HCT116 (cell line): ENCODE measurements around the gene PAPPA2. TPM values are rescaled to one million over a fixed set of nuclear protein-coding genes. Genes with fewer than 3 reads are reported as not detected.

Experiments used
- ATAC-seq: fragments of 200-7000 bp; cut with Tn5 transposase; 2 replicates; pipeline ENCODE4 v1.9.1; 2020; ENCODE audit warnings: mild to moderate bottlenecking, moderate library complexity
- BruUV-seq: library from RNA; stranded (reverse); fragments of 400-500 nt; replicated peaks from 2 replicates; lab custom pipeline; 2021; lab: Mats Ljungman, UMichigan
- CTCF ChIA-PET: fragments of 300-600 bp; sonication (Branson Sonifier 250); formaldehyde crosslinking; loops from one replicate; lab custom pipeline; 2021; ENCODE audit warnings: antibody characterized with exemption; lab: Charles Lee
- POLR2A ChIA-PET: fragments of 300-600, 350-600 bp; sonication (Branson Sonifier 250); formaldehyde crosslinking; loops from one replicate; lab custom pipeline; 2021; ENCODE audit warnings: antibody characterized with exemption; lab: Charles Lee
- RAD21 ChIA-PET, 2 experiments: fragments of 300-600 bp; sonication (Branson Sonifier 250); formaldehyde crosslinking; loops; one replicate each; lab custom pipeline; 2023; ENCODE audit warnings: low total read pairs in 2 of 2; ENCODE audit not compliant: uncharacterized antibody in 2 of 2, unreplicated experiment in 2 of 2, low non-redundant PET in 1 of 2; lab: Charles Lee
- DNase-seq: peaks from one replicate; pipeline ENCODE4 v3.0.0-alpha.2; 2010; ENCODE audit warnings: low read depth, low spot score
- H2AFZ ChIP-seq: fragments of 200-600 bp; shearing (Covaris generic), sonication (generic); 2 replicates; pipeline ENCODE4 v1.6.1; 2017; ENCODE audit warnings: low read depth, mixed run types, mixed read lengths, antibody characterized with exemption, low read length; ENCODE audit not compliant: poor library complexity, severe bottlenecking
- H3K27ac ChIP-seq: 2 replicates; pipeline ENCODE4 v1.5.1; 2012; ENCODE audit warnings: low read depth, low read length
- H3K27me3 ChIP-seq: fragments of 200-600 bp; sonication (generic); 2 replicates; pipeline ENCODE4 v1.6.1; 2016; ENCODE audit warnings: mixed run types, low read length, mixed read lengths; ENCODE audit not compliant: insufficient read depth
- H3K36me3 ChIP-seq, 2 experiments: fragments of 200-500 bp in 1 of 2; fragments of 200-600 bp in 1 of 2; sonication (Bioruptor generic) in 1 of 2; sonication (generic) in 1 of 2; 2 replicates each; pipeline versions ENCODE4 v1.5.1 to v1.6.1; 2014 to 2016; ENCODE audit warnings: low read length in 2 of 2, inconsistent platforms in 1 of 2, mixed read lengths in 1 of 2, mixed run types in 1 of 2; ENCODE audit not compliant: insufficient read depth in 2 of 2, control insufficient read depth in 1 of 2
- H3K4me1 ChIP-seq, 2 experiments: fragments of 200-600 bp in 1 of 2; sonication (generic) in 1 of 2; 2 replicates each; pipeline versions ENCODE4 v1.5.1 to v1.6.1; 2012 to 2017; ENCODE audit warnings: low read length in 2 of 2, inconsistent platforms in 1 of 2, mild to moderate bottlenecking in 1 of 2, mixed read lengths in 1 of 2, mixed run types in 1 of 2, moderate library complexity in 1 of 2; ENCODE audit not compliant: insufficient read depth in 2 of 2, control insufficient read depth in 1 of 2
- H3K4me2 ChIP-seq: fragments of 200-600 bp; sonication (generic); 2 replicates; pipeline ENCODE4 v1.6.1; 2017; ENCODE audit warnings: mixed run types, low read length, mixed read lengths
- H3K4me3 ChIP-seq, 2 experiments: fragments of 200-600 bp in 1 of 2; sonication (generic) in 1 of 2; replicated peaks in 1 of 2; 2 replicates each; pipeline ENCODE4 v1.5.1; 2011 to 2016; ENCODE audit warnings: low read length in 2 of 2, control low read depth in 1 of 2, low read depth in 1 of 2, mild to moderate bottlenecking in 1 of 2, mixed read lengths in 1 of 2, mixed run types in 1 of 2
- H3K79me2 ChIP-seq: fragments of 200-600 bp; sonication (generic); 2 replicates; pipeline ENCODE4 v1.6.1; 2017; ENCODE audit warnings: mild to moderate bottlenecking, mixed run types, low read length, moderate library complexity, mixed read lengths; ENCODE audit not compliant: insufficient read depth
- H3K9ac ChIP-seq: fragments of 200-600 bp; sonication (generic); 2 replicates; pipeline ENCODE4 v1.6.1; 2016; ENCODE audit warnings: low read length, mixed read lengths
- H3K9me2 ChIP-seq: fragments of 200-600 bp; sonication (generic), shearing (Covaris generic); 2 replicates; pipeline ENCODE4 v1.6.1; 2017; ENCODE audit warnings: mixed run types, mild to moderate bottlenecking, moderate library complexity; ENCODE audit not compliant: insufficient read depth
- H3K9me3 ChIP-seq, 2 experiments: fragments of 200-500 bp in 1 of 2; fragments of 200-600 bp in 1 of 2; sonication (Bioruptor generic) in 1 of 2; sonication (generic) in 1 of 2; 2 replicates each; pipeline ENCODE4 v1.6.1; 2014 to 2017; ENCODE audit warnings: low read length in 2 of 2, mixed read lengths in 2 of 2, inconsistent platforms in 1 of 2, low read depth in 1 of 2, mild to moderate bottlenecking in 1 of 2, mixed run types in 1 of 2, moderate library complexity in 1 of 2; ENCODE audit not compliant: control insufficient read depth in 1 of 2, insufficient read depth in 1 of 2
- H4K20me1 ChIP-seq: fragments of 200-600 bp; sonication (generic), shearing (Covaris generic); 2 replicates; pipeline ENCODE4 v1.6.1; 2017; ENCODE audit warnings: mixed run types, mild to moderate bottlenecking, moderate library complexity; ENCODE audit not compliant: insufficient read depth
- CBX3 ChIP-seq: IDR thresholded peaks from 2 replicates; pipeline ENCODE4 v1.6.1; 2012; ENCODE audit warnings: low read depth
- CEBPB ChIP-seq: IDR thresholded peaks from 2 replicates; pipeline ENCODE4 v1.6.1; 2012; ENCODE audit warnings: low read depth
- EGR1 ChIP-seq: IDR thresholded peaks from 2 replicates; pipeline ENCODE4 v1.6.1; 2012; ENCODE audit warnings: low read depth
- ELF1 ChIP-seq: IDR thresholded peaks from 2 replicates; pipeline ENCODE4 v1.6.1; 2012; ENCODE audit warnings: low read depth, borderline replicate concordance
- EZH2 ChIP-seq: fragments of 200-600 bp; sonication (generic); IDR thresholded peaks from 2 replicates; pipeline ENCODE4 v1.6.1; 2017; ENCODE audit warnings: antibody characterized with exemption, mixed run types
- JUND ChIP-seq: IDR thresholded peaks from 2 replicates; pipeline ENCODE4 v1.6.1; 2012
- MAX ChIP-seq: IDR thresholded peaks from 2 replicates; pipeline ENCODE4 v1.6.1; 2012
- POLR2A ChIP-seq: IDR thresholded peaks from 2 replicates; pipeline ENCODE4 v1.7.0; 2011; ENCODE audit warnings: borderline replicate concordance; ENCODE audit not compliant: insufficient read depth, insufficient read length; ENCODE audit errors: extremely low read depth
- POLR2AphosphoS5 ChIP-seq: IDR thresholded peaks from 2 replicates; pipeline ENCODE4 v1.6.1; 2011; ENCODE audit warnings: mild to moderate bottlenecking, low read depth, low read length, moderate library complexity
- RAD21 ChIP-seq: IDR thresholded peaks from 2 replicates; pipeline ENCODE4 v1.6.1; 2012; ENCODE audit warnings: low read depth, mild to moderate bottlenecking
- SIN3A ChIP-seq: IDR thresholded peaks from 2 replicates; pipeline ENCODE4 v1.6.1; 2012; ENCODE audit warnings: low read depth
- SP1 ChIP-seq: IDR thresholded peaks from 2 replicates; pipeline ENCODE4 v1.6.1; 2012; ENCODE audit warnings: low read depth
- YY1 ChIP-seq: IDR thresholded peaks from 2 replicates; pipeline ENCODE4 v1.6.1; 2011; ENCODE audit warnings: low read length, low read depth, moderate library complexity, mild to moderate bottlenecking; ENCODE audit not compliant: insufficient replicate concordance; ENCODE audit errors: extremely low read depth
- ZFX ChIP-seq: fragments of 450-650 bp; IDR thresholded peaks from 2 replicates; pipeline ENCODE4 v1.6.1; 2017
- intact Hi-C: fragments of 100-400 bp; cut with micrococcal nuclease; formaldehyde crosslinking; loops from 2 replicates; pipeline ENCODE4 v1.10.0; 2022
- total RNA-seq: library from RNA; stranded (reverse); gene quantifications from one replicate; pipeline ENCODE4 v1.2.1, GENCODE V29; 2021; ENCODE audit not compliant: unreplicated experiment
- TF ChIP-seq, protein P1 (sequence below): IDR thresholded peaks from 2 replicates; pipeline ENCODE4 v1.6.1; 2011; ENCODE audit warnings: mild to moderate bottlenecking, low read length, moderate library complexity; ENCODE audit not compliant: insufficient replicate concordance; ENCODE audit errors: extremely low read depth
- TF ChIP-seq, protein P2 (sequence below): IDR thresholded peaks from 2 replicates; pipeline ENCODE4 v1.6.1; 2012
- TF ChIP-seq, protein P3 (sequence below): IDR thresholded peaks from 2 replicates; pipeline ENCODE4 v1.6.1; 2012; ENCODE audit warnings: low read depth

Gene PAPPA2
- total RNA-seq, 1 experiment from 2014 or later, result not detected

GRCh38 chr1:176471338-176472121 is 8.6 kb downstream of the PAPPA2 start:
- BruUV-seq, result no TSS peak
- Histone ChIP-seq H3K27ac (no peak overlapping the region), H3K36me3 (no peaks in the 10 kb centered on the region), H3K79me2 (no peaks in the 10 kb centered on the region), H3K4me2 (no peak overlapping the region), H4K20me1 (no peaks in the 10 kb centered on the region), H3K9ac (no peak overlapping the region)
- DNase-seq (no peak), ATAC-seq (no peak)
- POLR2A ChIA-PET, result no interaction called here
- intact Hi-C loops, result no loop called here
- TF ChIP-seq, protein P1, sequence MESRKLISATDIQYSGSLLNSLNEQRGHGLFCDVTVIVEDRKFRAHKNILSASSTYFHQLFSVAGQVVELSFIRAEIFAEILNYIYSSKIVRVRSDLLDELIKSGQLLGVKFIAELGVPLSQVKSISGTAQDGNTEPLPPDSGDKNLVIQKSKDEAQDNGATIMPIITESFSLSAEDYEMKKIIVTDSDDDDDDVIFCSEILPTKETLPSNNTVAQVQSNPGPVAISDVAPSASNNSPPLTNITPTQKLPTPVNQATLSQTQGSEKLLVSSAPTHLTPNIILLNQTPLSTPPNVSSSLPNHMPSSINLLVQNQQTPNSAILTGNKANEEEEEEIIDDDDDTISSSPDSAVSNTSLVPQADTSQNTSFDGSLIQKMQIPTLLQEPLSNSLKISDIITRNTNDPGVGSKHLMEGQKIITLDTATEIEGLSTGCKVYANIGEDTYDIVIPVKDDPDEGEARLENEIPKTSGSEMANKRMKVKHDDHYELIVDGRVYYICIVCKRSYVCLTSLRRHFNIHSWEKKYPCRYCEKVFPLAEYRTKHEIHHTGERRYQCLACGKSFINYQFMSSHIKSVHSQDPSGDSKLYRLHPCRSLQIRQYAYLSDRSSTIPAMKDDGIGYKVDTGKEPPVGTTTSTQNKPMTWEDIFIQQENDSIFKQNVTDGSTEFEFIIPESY, result no peak
- TF ChIP-seq CEBPB (no peak), POLR2AphosphoS5 (no peak), EGR1 (no peak), SIN3A (no peak), CBX3 (no peak), JUND (no peak), EZH2 (no peak), YY1 (no peak), RAD21 (no peak), MAX (no peak), ELF1 (no peak), ZFX (no peak), SP1 (no peak), POLR2A (no peak)
- TF ChIP-seq, protein P2, sequence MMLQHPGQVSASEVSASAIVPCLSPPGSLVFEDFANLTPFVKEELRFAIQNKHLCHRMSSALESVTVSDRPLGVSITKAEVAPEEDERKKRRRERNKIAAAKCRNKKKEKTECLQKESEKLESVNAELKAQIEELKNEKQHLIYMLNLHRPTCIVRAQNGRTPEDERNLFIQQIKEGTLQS, result no peak
- TF ChIP-seq, protein P3, sequence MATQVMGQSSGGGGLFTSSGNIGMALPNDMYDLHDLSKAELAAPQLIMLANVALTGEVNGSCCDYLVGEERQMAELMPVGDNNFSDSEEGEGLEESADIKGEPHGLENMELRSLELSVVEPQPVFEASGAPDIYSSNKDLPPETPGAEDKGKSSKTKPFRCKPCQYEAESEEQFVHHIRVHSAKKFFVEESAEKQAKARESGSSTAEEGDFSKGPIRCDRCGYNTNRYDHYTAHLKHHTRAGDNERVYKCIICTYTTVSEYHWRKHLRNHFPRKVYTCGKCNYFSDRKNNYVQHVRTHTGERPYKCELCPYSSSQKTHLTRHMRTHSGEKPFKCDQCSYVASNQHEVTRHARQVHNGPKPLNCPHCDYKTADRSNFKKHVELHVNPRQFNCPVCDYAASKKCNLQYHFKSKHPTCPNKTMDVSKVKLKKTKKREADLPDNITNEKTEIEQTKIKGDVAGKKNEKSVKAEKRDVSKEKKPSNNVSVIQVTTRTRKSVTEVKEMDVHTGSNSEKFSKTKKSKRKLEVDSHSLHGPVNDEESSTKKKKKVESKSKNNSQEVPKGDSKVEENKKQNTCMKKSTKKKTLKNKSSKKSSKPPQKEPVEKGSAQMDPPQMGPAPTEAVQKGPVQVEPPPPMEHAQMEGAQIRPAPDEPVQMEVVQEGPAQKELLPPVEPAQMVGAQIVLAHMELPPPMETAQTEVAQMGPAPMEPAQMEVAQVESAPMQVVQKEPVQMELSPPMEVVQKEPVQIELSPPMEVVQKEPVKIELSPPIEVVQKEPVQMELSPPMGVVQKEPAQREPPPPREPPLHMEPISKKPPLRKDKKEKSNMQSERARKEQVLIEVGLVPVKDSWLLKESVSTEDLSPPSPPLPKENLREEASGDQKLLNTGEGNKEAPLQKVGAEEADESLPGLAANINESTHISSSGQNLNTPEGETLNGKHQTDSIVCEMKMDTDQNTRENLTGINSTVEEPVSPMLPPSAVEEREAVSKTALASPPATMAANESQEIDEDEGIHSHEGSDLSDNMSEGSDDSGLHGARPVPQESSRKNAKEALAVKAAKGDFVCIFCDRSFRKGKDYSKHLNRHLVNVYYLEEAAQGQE, result no peak
- TF ChIP-seq, all 23 proteins: peak for 0
- ChIA-PET CTCF (no interaction called here), RAD21 (no interaction called here)
- Histone ChIP-seq H3K4me3 (no peak overlapping the region), H3K4me1 (no peaks in the 10 kb centered on the region), H3K9me2 (no peaks in the 10 kb centered on the region), H3K27me3 (peaks cover 39% of the 10 kb centered on the region), H2AFZ (no peak overlapping the region), H3K9me3 (no peaks in the 10 kb centered on the region)
